Measurements from ENCODE around the gene PPP6R1. TPM values are rescaled to one million over a fixed set of nuclear protein-coding genes. Genes with fewer than 3 reads are reported as not detected.

Gene PPP6R1
- total RNA-seq, 1 experiment from 2014 or later = 96.7 TPM

DNA sequence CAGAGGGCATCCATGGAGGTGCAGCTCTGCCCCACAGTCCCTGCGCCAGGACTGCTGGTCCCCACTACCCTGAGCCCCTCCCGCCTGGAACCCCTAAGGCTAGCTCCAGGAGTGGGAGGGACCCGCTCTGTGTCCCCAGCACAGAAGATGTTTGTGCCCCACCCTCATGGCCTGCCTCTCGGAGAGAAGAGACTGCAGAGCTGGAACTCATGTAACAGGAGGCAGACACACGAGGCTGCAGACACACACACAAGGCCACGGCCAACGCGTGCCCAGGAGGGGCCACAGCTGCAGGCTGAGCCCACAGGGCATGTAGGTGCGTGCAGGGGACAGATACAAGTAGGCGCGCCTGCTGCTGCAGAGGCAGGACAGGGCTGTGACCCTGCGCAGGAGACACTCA lies 19.8 kb downstream of the PPP6R1 start (continued):
- TF ChIP-seq REST (IDR thresholded peaks at IDR 0.05; ENCODE audit: low read depth) = no peak
- no peak for TF ChIP-seq CBX3 (IDR thresholded peaks at IDR 0.05; ENCODE audit: low read depth)
- no peak for TF ChIP-seq SP1 (IDR thresholded peaks at IDR 0.05; ENCODE audit: low read depth)
- no peak for TF ChIP-seq FOSL1 (IDR thresholded peaks at IDR 0.05; ENCODE audit: low read depth)
- TF ChIP-seq TCF7L2 (IDR thresholded peaks at IDR 0.05; ENCODE audit: borderline replicate concordance, extremely low read depth, insufficient read depth, insufficient read length) = no peak
- TF ChIP-seq SRF (IDR thresholded peaks at IDR 0.05; ENCODE audit: low read depth) = no peak
- no peak for TF ChIP-seq RAD21 (IDR thresholded peaks at IDR 0.05; ENCODE audit: low read depth)
- TF ChIP-seq, protein P1, sequence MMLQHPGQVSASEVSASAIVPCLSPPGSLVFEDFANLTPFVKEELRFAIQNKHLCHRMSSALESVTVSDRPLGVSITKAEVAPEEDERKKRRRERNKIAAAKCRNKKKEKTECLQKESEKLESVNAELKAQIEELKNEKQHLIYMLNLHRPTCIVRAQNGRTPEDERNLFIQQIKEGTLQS (IDR thresholded peaks at IDR 0.05) = no peak
- TF ChIP-seq ELF1 (IDR thresholded peaks at IDR 0.05; ENCODE audit: borderline replicate concordance, low read depth) = no peak
- no peak for TF ChIP-seq SIN3A (IDR thresholded peaks at IDR 0.05; ENCODE audit: low read depth)
- TF ChIP-seq EZH2phosphoT487 (IDR thresholded peaks at IDR 0.05; ENCODE audit: borderline replicate concordance) = no peak

- CTCF ChIA-PET = no interaction called here
- H3K36me3 ChIP-seq (ENCODE audit: control insufficient read depth in 1 of 2, insufficient read depth in 2 of 2, low read length in 2 of 2) = peaks cover 43 to 50% of the 10 kb centered on the region in 2 experiments
- no TSS peak for BruUV-seq (replicated peaks)
- TF ChIP-seq SRF (IDR thresholded peaks at IDR 0.05; ENCODE audit: low read depth) (no peak), POLR2A (IDR thresholded peaks at IDR 0.05; ENCODE audit: borderline replicate concordance, extremely low read depth, insufficient read depth, insufficient read length) (no peak), SIN3A (IDR thresholded peaks at IDR 0.05; ENCODE audit: low read depth) (no peak), JUND (IDR thresholded peaks at IDR 0.05) (no peak), ZNF274 (IDR thresholded peaks at IDR 0.05; ENCODE audit: low read depth, low read length) (no peak), POLR2AphosphoS5 (IDR thresholded peaks at IDR 0.05; ENCODE audit: low read depth, low read length) (no peak), CBX3 (IDR thresholded peaks at IDR 0.05; ENCODE audit: low read depth) (no peak), EZH2phosphoT487 (IDR thresholded peaks at IDR 0.05; ENCODE audit: borderline replicate concordance) (no peak), CEBPB (IDR thresholded peaks at IDR 0.05; ENCODE audit: low read depth) (no peak), YY1 (IDR thresholded peaks at IDR 0.05; ENCODE audit: extremely low read depth, insufficient replicate concordance, low read depth, low read length) (no peak)
- TF ChIP-seq, protein P2, sequence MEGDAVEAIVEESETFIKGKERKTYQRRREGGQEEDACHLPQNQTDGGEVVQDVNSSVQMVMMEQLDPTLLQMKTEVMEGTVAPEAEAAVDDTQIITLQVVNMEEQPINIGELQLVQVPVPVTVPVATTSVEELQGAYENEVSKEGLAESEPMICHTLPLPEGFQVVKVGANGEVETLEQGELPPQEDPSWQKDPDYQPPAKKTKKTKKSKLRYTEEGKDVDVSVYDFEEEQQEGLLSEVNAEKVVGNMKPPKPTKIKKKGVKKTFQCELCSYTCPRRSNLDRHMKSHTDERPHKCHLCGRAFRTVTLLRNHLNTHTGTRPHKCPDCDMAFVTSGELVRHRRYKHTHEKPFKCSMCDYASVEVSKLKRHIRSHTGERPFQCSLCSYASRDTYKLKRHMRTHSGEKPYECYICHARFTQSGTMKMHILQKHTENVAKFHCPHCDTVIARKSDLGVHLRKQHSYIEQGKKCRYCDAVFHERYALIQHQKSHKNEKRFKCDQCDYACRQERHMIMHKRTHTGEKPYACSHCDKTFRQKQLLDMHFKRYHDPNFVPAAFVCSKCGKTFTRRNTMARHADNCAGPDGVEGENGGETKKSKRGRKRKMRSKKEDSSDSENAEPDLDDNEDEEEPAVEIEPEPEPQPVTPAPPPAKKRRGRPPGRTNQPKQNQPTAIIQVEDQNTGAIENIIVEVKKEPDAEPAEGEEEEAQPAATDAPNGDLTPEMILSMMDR (IDR thresholded peaks at IDR 0.05 in 2 of 3, conservative IDR thresholded peaks at IDR 0.05 in 1 of 3; ENCODE audit: borderline replicate concordance in 1 of 3, insufficient read depth in 1 of 3, low read depth in 2 of 3, low read length in 2 of 3) = no peak
- TF ChIP-seq, protein P1 (IDR thresholded peaks at IDR 0.05) = no peak
Observed at GRCh38 chr19:55238030-55238429, 20.8 kb downstream of the PPP6R1 start.

More at GRCh38 chr19:55238030-55238429, 20.8 kb downstream of the PPP6R1 start:
- DNase-seq (ENCODE audit: low read depth, low spot score) (no peak), ATAC-seq (no peak)
- H3K4me2 ChIP-seq (ENCODE audit: low read length) = no peak overlapping the region
- RAD21 ChIA-PET (ENCODE audit: low non-redundant PET in 1 of 2, low total read pairs in 2 of 2, uncharacterized antibody in 2 of 2, unreplicated experiment in 2 of 2) = no interaction called here
- no peak overlapping the region for H2AFZ ChIP-seq (ENCODE audit: low read depth, low read length, poor library complexity, severe bottlenecking)
- H3K9ac ChIP-seq (ENCODE audit: low read length) = no peak overlapping the region
- H3K27me3 ChIP-seq (ENCODE audit: insufficient read depth, low read length) = no peaks in the 10 kb centered on the region
- H3K27ac ChIP-seq (ENCODE audit: low read depth, low read length) = no peak overlapping the region
- H4K20me1 ChIP-seq (ENCODE audit: insufficient read depth) = no peaks in the 10 kb centered on the region
- POLR2A ChIA-PET = no interaction called here
- no peaks in the 10 kb centered on the region for H3K9me2 ChIP-seq (ENCODE audit: insufficient read depth)
- intact Hi-C loops (cut with micrococcal nuclease) = no loop called here
- H3K79me2 ChIP-seq (ENCODE audit: insufficient read depth, low read length) = peaks cover 8% of the 10 kb centered on the region; the same call in 1 of the 2 replicates
- H3K9me3 ChIP-seq (ENCODE audit: control insufficient read depth in 1 of 2, insufficient read depth in 1 of 2, low read depth in 1 of 2, low read length in 2 of 2) = no peaks in the 10 kb centered on the region
- no peaks in the 10 kb centered on the region for H3K4me1 ChIP-seq (ENCODE audit: control insufficient read depth in 1 of 2, insufficient read depth in 2 of 2, low read length in 2 of 2)
- no peak overlapping the region for H3K4me3 ChIP-seq (replicated peaks in 1 of 2; ENCODE audit: low read depth in 1 of 2, low read length in 2 of 2)
